SK-N-SH (cell line): ENCODE results near the gene DUSP16. TPM values are rescaled to one million over a fixed set of nuclear protein-coding genes. Genes with fewer than 3 reads are reported as not detected.

Experiments
- CTCF ChIA-PET: fragments of 300-600, 350-600 bp; formaldehyde crosslinking; extraction: SDS; loops from one replicate; lab custom pipeline; 2021; lab: Yijun Ruan, JAX
- POLR2A ChIA-PET: fragments of 350-600 bp; sonication (Branson Sonifier 250); formaldehyde crosslinking; extraction: SDS; loops from one replicate; lab custom pipeline; 2020; ENCODE audit warnings: antibody characterized with exemption, inconsistent platforms; lab: Yijun Ruan, JAX
- DNase-seq: peaks from one replicate; pipeline ENCODE4 v3.0.0; 2012
- H2AFZ ChIP-seq: fragments of 200-600 bp; sonication (generic); 2 replicates; pipeline ENCODE4 v1.8.1; 2016; ENCODE audit warnings: antibody characterized with exemption, mild to moderate bottlenecking, low read depth
- H3F3A ChIP-seq: fragments of 200-600 bp; sonication (generic); replicated peaks from 2 replicates; pipeline ENCODE3; 2016; ENCODE audit warnings: antibody characterized with exemption, mild to moderate bottlenecking; ENCODE audit not compliant: insufficient read depth
- H3K27ac ChIP-seq, 2 experiments: fragments of 200-500 bp in 1 of 2; fragments of 200-600 bp in 1 of 2; sonication (Bioruptor generic) in 1 of 2; sonication (generic), shearing (Covaris generic) in 1 of 2; 2 replicates each; pipeline versions ENCODE4 v1.5.1 to v1.6.1; 2014 to 2016; ENCODE audit warnings: low read depth in 2 of 2, inconsistent platforms in 1 of 2, low read length in 1 of 2, mild to moderate bottlenecking in 1 of 2, mixed read lengths in 1 of 2
- H3K27me3 ChIP-seq: fragments of 200-600 bp; sonication (generic), shearing (Covaris generic); 2 replicates; pipeline ENCODE4 v1.6.1; 2016; ENCODE audit warnings: mixed run types; ENCODE audit not compliant: insufficient read depth
- H3K36me3 ChIP-seq, 2 experiments: fragments of 200-500 bp in 1 of 2; fragments of 200-600 bp in 1 of 2; sonication (Bioruptor generic) in 1 of 2; sonication (generic) in 1 of 2; replicated peaks in 1 of 2; 2 replicates each; pipeline versions ENCODE3 to v1.5.1; 2014 to 2016; ENCODE audit warnings: low read length in 1 of 2, mild to moderate bottlenecking in 1 of 2; ENCODE audit not compliant: insufficient read depth in 2 of 2, control insufficient read depth in 1 of 2
- H3K4me1 ChIP-seq, 2 experiments: fragments of 200-500 bp in 1 of 2; fragments of 200-600 bp in 1 of 2; sonication (Bioruptor generic) in 1 of 2; sonication (generic), shearing (Covaris generic) in 1 of 2; 2 replicates each; pipeline versions ENCODE4 v1.5.1 to v1.6.1; 2014 to 2016; ENCODE audit warnings: low read depth in 1 of 2, low read length in 1 of 2, mixed run types in 1 of 2; ENCODE audit not compliant: insufficient read depth in 2 of 2, control insufficient read depth in 1 of 2
- H3K4me2 ChIP-seq: fragments of 200-600 bp; sonication (generic), shearing (Covaris generic); 2 replicates; pipeline ENCODE4 v1.6.1; 2017; ENCODE audit warnings: mixed run types
- H3K4me3 ChIP-seq, 2 experiments: fragments of 200-500 bp in 1 of 2; fragments of 200-600 bp in 1 of 2; sonication (Bioruptor generic) in 1 of 2; sonication (generic), shearing (Covaris generic) in 1 of 2; 2 replicates each; pipeline versions ENCODE4 v1.5.1 to v1.8.1; 2014 to 2016; ENCODE audit warnings: low read depth in 2 of 2, inconsistent platforms in 1 of 2, low read length in 1 of 2, mild to moderate bottlenecking in 1 of 2, mixed read lengths in 1 of 2, moderate library complexity in 1 of 2
- H3K79me2 ChIP-seq: fragments of 200-600 bp; sonication (generic); 2 replicates; pipeline ENCODE4 v1.8.1; 2017; ENCODE audit warnings: mild to moderate bottlenecking; ENCODE audit not compliant: insufficient read depth
- H3K9ac ChIP-seq: fragments of 200-600 bp; sonication (generic); 2 replicates; pipeline ENCODE4 v1.6.1; 2017; ENCODE audit warnings: mixed run types
- H3K9me2 ChIP-seq: fragments of 200-600 bp; sonication (generic); 2 replicates; pipeline ENCODE4 v1.6.1; 2017; ENCODE audit warnings: mixed run types
- H3K9me3 ChIP-seq: fragments of 200-600 bp; sonication (generic); 2 replicates; pipeline ENCODE4 v1.6.1; 2017; ENCODE audit warnings: mixed run types, mild to moderate bottlenecking, moderate library complexity
- H4K20me1 ChIP-seq: fragments of 200-600 bp; sonication (generic); 2 replicates; pipeline ENCODE4 v1.6.1; 2017; ENCODE audit warnings: mild to moderate bottlenecking, mixed run types; ENCODE audit not compliant: insufficient read depth
- CHD2 ChIP-seq: fragments of 150-350 bp; IDR thresholded peaks from 2 replicates; pipeline ENCODE4 v1.6.1; 2018; ENCODE audit warnings: low read length; ENCODE audit not compliant: partially characterized antibody
- ELF1 ChIP-seq: IDR thresholded peaks from 2 replicates; pipeline ENCODE4 v1.4.0; 2012
- GABPA ChIP-seq: IDR thresholded peaks from 2 replicates; pipeline ENCODE4 v1.4.0; 2012; ENCODE audit warnings: low read depth, mild to moderate bottlenecking
- GATA2 ChIP-seq: sonication (generic); formaldehyde crosslinking; IDR thresholded peaks from 2 replicates; pipeline ENCODE4 v1.5.0; 2020; ENCODE audit warnings: mild to moderate bottlenecking, missing genetic modification reagents
- JUND ChIP-seq: IDR thresholded peaks from 2 replicates; pipeline ENCODE4 v1.4.0; 2012
- MEF2A ChIP-seq: IDR thresholded peaks from 2 replicates; pipeline ENCODE4 v1.4.0; 2012; ENCODE audit warnings: low read depth, borderline replicate concordance
- MXI1 ChIP-seq: IDR thresholded peaks from 2 replicates; pipeline ENCODE4 v1.6.1; 2012; ENCODE audit warnings: mild to moderate bottlenecking, low read depth, low read length, improper control_type of control experiment
- NFIC ChIP-seq: IDR thresholded peaks from 2 replicates; pipeline ENCODE4 v1.4.0; 2012; ENCODE audit warnings: borderline replicate concordance
- RFX5 ChIP-seq: IDR thresholded peaks from 2 replicates; pipeline ENCODE4 v1.6.1; 2012; ENCODE audit warnings: mild to moderate bottlenecking, improper control_type of control experiment, low read length
- RXRA ChIP-seq: IDR thresholded peaks from 2 replicates; pipeline ENCODE4 v1.4.0; 2012; ENCODE audit warnings: low read depth, mild to moderate bottlenecking, borderline replicate concordance
- TAF1 ChIP-seq: IDR thresholded peaks from 2 replicates; pipeline ENCODE4 v1.6.1; 2012; ENCODE audit warnings: low read depth, mild to moderate bottlenecking, low read length, moderate library complexity, borderline replicate concordance
- TCF12 ChIP-seq: IDR thresholded peaks from 2 replicates; pipeline ENCODE4 v1.4.0; 2012
- TEAD4 ChIP-seq: IDR thresholded peaks from 2 replicates; pipeline ENCODE4 v1.4.0; 2012; ENCODE audit warnings: mild to moderate bottlenecking, borderline replicate concordance; ENCODE audit not compliant: insufficient read depth
- WGBS: methylation state at CpG from one replicate; pipeline ENCODE4 v1.1.6; 2017; ENCODE audit warnings: low lambda C conversion rate; 5-methylcytosine and 5-hydroxymethylcytosine counted together
- polyA plus RNA-seq, 3 experiments: library from polyadenylated mRNA; depleted of rRNA; stranded (reverse); fragments of >200 nt; gene quantifications; 2 replicates each; pipeline ENCODE4 v1.2.3, GENCODE V29; 2012
- TF ChIP-seq, protein P1 (sequence below): fragments of 150-350 bp; IDR thresholded peaks from 2 replicates; pipeline ENCODE4 v1.6.1; 2016; ENCODE audit warnings: mild to moderate bottlenecking, low read depth, low read length
- TF ChIP-seq, protein P2 (sequence below): IDR thresholded peaks from 2 replicates; pipeline ENCODE4 v1.4.0; 2012; ENCODE audit warnings: low read depth, borderline replicate concordance

Gene DUSP16
- polyA plus RNA-seq, 1 of the 3 experiments (the other 2 are of a cell fraction): 7.1 TPM

DNA sequence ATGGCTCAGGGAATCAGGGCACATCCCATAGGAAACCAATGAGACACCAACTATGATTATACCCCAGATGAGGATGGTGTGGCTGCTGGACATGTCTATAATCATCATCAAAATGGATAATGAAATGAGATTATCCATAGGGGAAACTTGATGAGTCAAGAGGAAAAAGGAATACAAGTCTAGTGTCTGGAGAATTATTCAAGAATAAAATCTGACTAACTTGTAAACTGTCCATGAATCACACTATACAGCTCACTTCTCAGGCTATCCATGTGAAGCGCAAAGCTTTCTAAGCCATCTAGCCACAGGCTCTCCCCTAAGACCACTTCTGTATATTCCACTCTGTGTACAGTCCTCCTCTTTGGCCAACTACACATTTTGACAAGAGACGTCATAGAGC lies 52.5 kb downstream of the DUSP16 start (continued):
- no peak for TF ChIP-seq TAF1
- TF ChIP-seq MXI1: no peak
- no peak for TF ChIP-seq ELF1
- no peak for TF ChIP-seq RFX5
- peak; percentile 77 for TF ChIP-seq TEAD4
- TF ChIP-seq MEF2A: 0 out of 2 replicates have a peak, but pooled peaks have one; percentile 65
- TF ChIP-seq, protein P1, sequence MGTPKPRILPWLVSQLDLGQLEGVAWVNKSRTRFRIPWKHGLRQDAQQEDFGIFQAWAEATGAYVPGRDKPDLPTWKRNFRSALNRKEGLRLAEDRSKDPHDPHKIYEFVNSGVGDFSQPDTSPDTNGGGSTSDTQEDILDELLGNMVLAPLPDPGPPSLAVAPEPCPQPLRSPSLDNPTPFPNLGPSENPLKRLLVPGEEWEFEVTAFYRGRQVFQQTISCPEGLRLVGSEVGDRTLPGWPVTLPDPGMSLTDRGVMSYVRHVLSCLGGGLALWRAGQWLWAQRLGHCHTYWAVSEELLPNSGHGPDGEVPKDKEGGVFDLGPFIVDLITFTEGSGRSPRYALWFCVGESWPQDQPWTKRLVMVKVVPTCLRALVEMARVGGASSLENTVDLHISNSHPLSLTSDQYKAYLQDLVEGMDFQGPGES: no peak
- TF ChIP-seq NFIC: peak; percentile 67; the same call in 1 of the 2 replicates

DNA sequence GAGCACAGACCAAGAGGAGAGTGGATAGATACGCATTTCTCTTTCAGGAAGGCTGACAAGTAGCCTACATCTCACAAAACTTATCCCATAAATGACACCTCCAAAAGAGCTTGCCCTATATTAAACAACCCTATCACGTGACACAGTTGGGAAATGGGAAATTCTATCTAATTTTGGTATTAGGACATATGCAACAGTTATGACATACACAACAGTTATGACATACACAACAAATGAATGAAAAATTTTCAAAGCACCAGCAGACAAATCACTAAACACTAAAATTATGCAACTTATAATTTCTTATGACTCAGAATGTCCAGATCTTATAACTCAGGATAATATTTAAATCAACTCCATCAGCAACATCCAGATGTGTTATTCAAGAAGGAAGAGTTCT lies 54.1 kb downstream of the DUSP16 start:
- TF ChIP-seq JUND (no peak), MEF2A (no peak), TCF12 (peak; percentile 28; the same call in 1 of the 2 replicates)
- TF ChIP-seq, protein P2, sequence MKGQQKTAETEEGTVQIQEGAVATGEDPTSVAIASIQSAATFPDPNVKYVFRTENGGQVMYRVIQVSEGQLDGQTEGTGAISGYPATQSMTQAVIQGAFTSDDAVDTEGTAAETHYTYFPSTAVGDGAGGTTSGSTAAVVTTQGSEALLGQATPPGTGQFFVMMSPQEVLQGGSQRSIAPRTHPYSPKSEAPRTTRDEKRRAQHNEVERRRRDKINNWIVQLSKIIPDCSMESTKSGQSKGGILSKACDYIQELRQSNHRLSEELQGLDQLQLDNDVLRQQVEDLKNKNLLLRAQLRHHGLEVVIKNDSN: peak; percentile 18; the same call in 1 of the 2 replicates
- TF ChIP-seq, all 33 proteins: peak for 2
- 85% methylated on average over 2 of the region's 2 CpGs for WGBS
- peaks cover 3% of the 10 kb centered on the region in 2 experiments for H3K36me3 ChIP-seq
- peaks cover 73% of the 10 kb centered on the region for H3F3A ChIP-seq
- peaks cover 67% of the 10 kb centered on the region in 2 experiments for H3K4me1 ChIP-seq
- no peak overlapping the region; the same call in 1 of the 2 replicates for H3K9ac ChIP-seq
- H3K9me2 ChIP-seq: no peaks in the 10 kb centered on the region
- POLR2A ChIA-PET: no interaction called here
- H3K9me3 ChIP-seq: no peaks in the 10 kb centered on the region
- H2AFZ ChIP-seq: no peak overlapping the region
- H3K27ac ChIP-seq: peak overlapping the region; percentile 98 to 99
- DNase-seq: no peak
- CTCF ChIA-PET: no interaction called here
- no peak overlapping the region for H3K4me3 ChIP-seq
- H3K4me2 ChIP-seq: no peak overlapping the region
- no peaks in the 10 kb centered on the region for H4K20me1 ChIP-seq
- no peaks in the 10 kb centered on the region for H3K27me3 ChIP-seq
- peaks cover 62% of the 10 kb centered on the region for H3K79me2 ChIP-seq

DNA sequence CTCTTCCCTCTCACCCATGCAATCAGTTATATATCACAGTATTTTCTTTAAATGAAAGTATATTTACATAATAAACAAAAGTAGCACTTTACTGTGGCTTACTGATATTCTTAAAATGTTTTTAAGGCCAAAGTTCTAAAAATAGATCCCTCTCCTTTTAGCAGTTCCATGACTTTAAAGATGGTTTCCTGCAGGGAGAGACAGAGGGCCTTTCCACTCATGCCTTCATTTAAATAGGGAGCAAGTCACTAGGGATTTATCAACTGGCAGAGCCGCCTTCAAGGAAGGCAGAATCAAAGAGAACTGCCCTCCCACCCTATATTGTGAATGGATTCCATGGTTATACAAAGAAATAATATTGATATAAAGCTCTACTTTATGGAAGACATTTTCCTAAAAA lies 55.5 kb downstream of the DUSP16 start:
- Histone ChIP-seq H3K27ac (peak overlapping the region; percentile 98 to 100), H3K27me3 (no peaks in the 10 kb centered on the region), H3K9me3 (no peaks in the 10 kb centered on the region), H3F3A (peaks cover 59% of the 10 kb centered on the region), H3K4me2 (peak overlapping the region; percentile 73; the same call in 1 of the 2 replicates), H3K36me3 (peaks cover 3 to 5% of the 10 kb centered on the region in 2 experiments), H3K79me2 (peaks cover 73% of the 10 kb centered on the region), H3K9ac (peak overlapping the region; percentile 73; the same call in 1 of the 2 replicates), H3K4me1 (peaks cover 55 to 57% of the 10 kb centered on the region in 2 experiments), H3K4me3 (no peak overlapping the region), H3K9me2 (no peaks in the 10 kb centered on the region), H4K20me1 (no peaks in the 10 kb centered on the region), H2AFZ (no peak overlapping the region)
- CTCF ChIA-PET: interaction anchor here (1.0 to 2.6 kb wide), 3 partner anchors 9 to 130 kb away, joined by 3 to 14 read pairs (median 5); partner anchors contain the start of gene DUSP16
- POLR2A ChIA-PET: interaction anchor here (1.0 kb wide), 1 partner anchor 56 kb away, joined by 3 read pairs; the partner anchor contains the start of gene DUSP16
- DNase-seq: no peak
- WGBS: 79% methylated on average over 1 of the region's 1 CpG
- TF ChIP-seq CHD2: no peak
- no peak for TF ChIP-seq NFIC
- no peak for TF ChIP-seq RXRA
- TF ChIP-seq GABPA: no peak
- no peak for TF ChIP-seq GATA2 (CRISPR knock-in tag)
- no peak for TF ChIP-seq TAF1
